HG03354 (cell line): Measurements from ENCODE around the gene HDGFL2.

ENCODE experiments used
- ATAC-seq: cut with Tn5 transposase; IDR thresholded peaks from one replicate; pipeline ENCODE4 v1.9.1; 2021; ENCODE audit warnings: mild to moderate bottlenecking; ENCODE audit not compliant: unreplicated experiment, poor library complexity, severe bottlenecking

The HDGFL2 gene

DNA sequence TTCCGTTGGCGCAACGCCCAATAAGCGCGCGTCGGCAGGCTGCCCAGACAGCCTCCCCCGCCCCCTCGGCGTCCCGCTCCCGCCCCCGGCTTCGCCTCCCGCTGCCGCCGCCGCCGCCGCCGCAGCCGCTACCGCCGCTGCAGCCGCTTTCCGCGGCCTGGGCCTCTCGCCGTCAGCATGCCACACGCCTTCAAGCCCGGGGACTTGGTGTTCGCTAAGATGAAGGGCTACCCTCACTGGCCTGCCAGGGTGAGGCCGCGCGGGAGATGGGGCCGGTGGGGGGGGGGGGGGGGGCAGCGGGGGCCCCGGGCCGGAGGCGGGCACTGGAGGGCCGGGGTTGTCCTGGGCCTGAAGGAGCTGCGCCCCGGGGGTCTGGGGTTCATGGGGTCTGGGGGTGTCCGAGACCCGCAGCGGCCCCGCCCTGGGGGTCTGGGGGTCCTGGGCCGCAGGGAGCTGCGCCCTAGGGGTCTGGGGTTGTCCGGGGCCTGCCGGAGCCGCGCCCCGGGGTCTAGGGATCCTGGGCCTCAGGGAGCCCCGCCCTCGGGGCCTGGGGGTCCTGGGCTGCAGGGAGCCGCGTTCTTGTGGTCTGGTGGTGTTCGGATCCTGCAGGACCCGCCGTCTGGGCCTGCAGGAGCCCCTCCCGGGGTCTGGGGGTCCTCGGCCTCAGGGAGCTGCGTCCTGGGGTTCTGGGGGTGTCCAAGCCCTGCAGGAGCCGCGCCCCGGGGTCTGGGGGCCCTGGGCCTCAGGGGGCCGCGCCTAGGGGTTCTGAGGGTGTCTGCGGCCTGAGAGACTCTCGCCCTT lies at the start of gene HDGFL2:
Gene HDGFL2, plus strand, starts transcription at position 124 of the 801 bp plus-strand sequence. Its CDS starts 54 bp downstream, at position 178.
- ATAC-seq, result no peak

DNA sequence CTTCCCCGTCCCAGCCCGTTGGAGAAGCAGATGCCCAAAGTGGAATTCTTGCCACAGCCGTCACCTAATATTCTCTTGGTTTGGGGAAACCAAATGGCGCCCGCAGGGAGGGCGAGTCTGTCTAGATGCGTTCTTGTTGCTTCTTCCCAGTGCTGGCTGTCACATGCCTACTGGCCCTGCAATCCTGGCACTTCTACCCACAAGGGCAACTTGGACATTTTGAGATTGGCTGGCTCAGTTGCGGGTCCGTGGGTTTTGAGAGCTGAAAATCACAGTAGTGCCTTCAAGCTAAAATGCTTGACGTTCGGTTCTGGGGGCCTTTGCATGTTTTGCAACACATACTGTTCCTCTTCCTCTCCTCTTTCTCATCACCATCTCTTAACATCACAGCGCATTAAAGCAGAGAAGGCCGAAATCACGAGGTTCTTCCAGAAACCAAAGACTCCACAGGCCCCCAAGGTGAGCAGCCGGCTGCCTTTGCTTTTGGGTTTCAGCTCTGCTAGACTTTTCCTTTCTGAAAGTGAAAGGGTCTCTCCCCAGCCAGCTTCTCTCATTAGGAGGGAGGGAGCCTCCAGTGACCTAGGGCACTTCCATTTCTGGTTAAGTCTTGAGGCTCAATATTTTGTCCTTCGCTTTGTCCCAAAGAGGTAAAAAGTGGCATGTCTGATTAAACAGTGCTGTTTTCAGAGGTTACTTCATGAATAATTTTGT lies 48.5 kb upstream of the HDGFL2 start:
- no peak for ATAC-seq

DNA sequence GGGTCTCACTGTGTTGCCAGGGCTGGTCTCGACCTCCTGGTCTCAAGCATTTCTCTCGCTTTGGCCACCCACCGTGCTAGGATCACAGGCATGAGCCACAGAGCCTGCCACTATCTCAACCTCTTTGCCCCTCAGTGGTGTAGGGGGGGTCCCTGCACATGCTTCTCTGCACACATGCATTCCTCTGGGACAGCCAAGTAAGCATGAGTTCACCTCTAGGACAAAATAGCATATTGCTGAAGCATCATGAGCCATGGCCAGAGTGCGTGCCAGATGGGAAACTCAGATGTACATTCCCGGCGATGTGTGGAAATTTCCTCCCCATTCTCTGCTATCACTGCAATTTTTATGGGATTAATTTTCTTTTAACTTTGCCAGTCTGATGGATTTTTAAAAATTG lies 46.6 kb upstream of the HDGFL2 start:
- ATAC-seq, result no peak

- no peak for ATAC-seq
These were observed 43.6 kb upstream of the HDGFL2 start for GRCh38 chr19:4428326-4428975.

GRCh38 chr19:4429256-4429655 lies 42.8 kb upstream of the HDGFL2 start:
- no peak for ATAC-seq

- ATAC-seq, result no peak
These were observed 42.3 kb upstream of the HDGFL2 start for GRCh38 chr19:4429771-4430171.

DNA sequence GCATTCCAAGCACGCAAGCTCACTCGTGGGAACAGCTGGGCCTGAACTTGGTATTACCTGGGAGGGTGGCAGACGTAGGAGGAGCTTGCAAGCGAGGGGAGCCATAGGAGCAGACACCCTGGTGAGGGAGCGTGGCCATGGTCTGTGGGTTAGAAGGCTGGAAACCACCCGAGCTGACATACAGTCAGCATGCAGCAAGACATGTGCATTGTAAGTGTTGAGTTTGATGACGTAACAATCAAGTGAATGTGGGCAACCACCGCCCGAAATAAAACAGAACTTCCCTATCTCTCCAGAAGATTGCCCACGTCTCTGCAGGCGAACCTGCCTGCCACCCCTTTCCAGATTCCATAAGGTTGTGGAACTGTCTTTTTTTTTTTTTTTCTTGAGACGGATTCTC lies 41.3 kb upstream of the HDGFL2 start:
- ATAC-seq, result no peak

- ATAC-seq, result no peak
These were observed 40.8 kb upstream of the HDGFL2 start for GRCh38 chr19:4431296-4431695.

- ATAC-seq, result no peak
These were observed 40.1 kb upstream of the HDGFL2 start for GRCh38 chr19:4431808-4432674.

DNA sequence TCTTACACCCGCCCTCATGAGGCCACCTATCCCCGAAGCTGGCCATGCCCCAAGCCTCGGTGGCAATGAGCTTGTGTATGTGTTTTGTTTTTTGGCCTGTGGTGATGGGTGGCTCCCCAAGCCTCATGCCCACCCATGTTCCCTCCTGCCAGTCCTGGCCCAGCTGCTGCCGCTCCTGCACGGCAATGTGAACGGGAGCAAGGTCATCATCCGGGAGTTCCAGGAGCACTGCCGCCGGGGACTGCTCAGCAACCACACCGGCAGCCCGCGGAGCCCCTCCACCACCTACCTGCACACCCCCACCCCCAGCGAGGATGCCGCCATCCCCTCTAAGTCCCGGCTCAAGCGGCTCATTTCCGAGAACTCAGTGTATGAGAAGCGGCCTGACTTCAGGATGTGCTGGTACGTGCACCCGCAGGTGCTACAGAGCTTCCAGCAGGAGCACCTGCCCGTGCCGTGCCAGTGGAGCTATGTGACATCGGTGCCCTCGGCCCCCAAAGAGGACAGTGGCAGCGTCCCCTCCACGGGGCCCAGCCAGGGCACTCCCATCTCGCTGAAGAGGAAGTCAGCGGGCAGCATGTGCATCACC lies 39.1 kb upstream of the HDGFL2 start:
- no peak for ATAC-seq

DNA sequence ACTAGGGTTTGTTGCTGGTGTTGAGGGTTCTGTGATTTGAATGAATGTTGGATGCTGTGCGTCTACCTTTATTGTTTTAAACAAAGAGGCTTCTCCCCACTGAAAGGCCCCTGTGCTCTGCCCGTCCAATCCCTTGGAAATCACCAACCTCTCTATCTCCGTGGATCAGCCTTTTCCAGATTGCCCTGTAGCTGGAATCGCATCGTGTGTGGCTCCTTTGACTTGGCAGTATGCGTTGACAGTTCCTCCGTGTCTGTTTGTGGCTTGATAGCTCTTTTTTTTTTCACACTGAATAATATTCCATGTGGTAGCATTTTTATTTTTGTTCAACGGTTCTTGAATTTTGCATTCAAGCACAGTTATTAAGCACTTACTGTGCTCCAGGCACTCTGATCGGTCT lies 37.7 kb upstream of the HDGFL2 start:
- ATAC-seq, result no peak

GRCh38 chr19:4436231-4436630 lies 35.9 kb upstream of the HDGFL2 start:
- ATAC-seq, result no peak

DNA sequence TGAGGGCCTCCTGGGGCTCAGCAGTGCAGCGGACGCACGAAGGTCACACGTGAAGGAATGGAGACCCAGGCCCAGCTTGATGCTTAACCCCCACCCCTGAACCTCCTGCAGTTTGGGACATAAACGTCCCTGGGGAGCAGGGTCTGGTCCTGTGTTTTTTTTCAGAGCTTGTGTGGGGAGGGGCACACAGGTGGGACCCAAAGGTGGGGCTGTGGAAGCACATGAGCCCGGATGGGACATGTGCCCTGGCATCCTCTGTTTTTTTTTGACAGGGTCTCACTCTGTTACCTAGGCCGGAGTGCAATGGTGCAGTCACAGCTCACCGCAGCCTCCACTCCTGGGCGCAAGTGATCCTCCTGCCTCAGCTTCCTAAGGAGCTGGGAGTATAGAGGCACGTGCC lies 35.0 kb upstream of the HDGFL2 start:
- no peak for ATAC-seq

DNA sequence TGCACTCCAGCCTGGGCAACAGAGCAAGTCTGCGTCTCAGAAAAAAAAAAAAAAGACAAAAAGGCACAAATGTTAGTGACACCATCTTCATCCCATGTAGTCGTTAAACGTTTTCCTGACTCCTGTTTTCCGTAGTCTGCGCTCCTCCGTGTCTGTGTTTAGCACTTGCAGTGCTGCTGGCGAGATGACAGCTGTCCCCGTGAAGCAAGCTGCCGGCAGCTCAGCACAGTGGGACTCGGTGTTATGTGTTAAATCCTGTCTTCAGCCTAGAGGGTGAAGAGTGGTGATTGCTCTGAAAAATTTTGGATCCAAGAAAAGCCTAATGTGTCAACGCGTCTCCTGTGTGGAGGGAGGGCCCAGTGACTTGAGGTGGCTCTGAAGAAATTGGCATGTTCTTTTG lies 32.9 kb upstream of the HDGFL2 start:
- ATAC-seq, result no peak

DNA sequence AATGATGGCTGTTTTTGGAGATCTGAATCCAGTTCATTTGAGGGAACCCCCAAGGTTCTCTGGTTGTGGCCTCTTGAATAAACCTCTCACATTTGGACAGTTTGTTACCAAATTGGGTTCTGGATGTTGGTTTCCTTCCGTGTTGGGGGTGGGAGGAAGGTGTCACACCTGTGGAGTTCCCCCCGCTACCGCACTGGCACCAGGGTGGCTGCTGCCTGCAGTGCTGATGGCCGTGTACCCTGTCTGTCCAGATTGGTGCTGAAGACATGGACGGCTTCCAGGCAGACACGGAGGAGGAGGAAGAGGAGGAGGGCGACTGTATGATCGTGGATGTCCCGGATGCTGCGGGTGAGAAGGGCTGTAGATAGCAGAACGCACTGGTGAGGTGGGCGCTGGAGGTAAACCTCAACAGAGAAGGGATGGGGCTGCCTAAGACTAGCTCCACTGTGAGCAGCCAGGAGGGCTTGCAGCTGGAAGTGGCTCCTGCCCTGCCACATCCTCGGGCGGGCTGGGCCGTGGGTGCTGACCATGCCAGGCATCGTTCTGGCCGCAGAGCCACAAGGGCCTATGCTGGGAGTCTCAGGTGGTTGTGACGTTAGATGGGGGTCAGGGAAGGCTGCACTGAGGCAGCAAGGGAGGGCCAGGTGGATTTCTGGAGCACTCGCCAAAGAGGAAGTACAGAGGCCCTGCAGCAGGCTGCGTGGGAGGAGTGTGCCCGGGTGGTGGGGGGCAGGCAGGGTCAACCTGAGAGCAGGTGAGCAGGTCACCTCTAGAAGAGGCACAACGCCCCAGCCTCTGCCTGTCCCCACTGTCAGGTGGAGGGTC lies 29.9 kb upstream of the HDGFL2 start:
- ATAC-seq, result no peak

DNA sequence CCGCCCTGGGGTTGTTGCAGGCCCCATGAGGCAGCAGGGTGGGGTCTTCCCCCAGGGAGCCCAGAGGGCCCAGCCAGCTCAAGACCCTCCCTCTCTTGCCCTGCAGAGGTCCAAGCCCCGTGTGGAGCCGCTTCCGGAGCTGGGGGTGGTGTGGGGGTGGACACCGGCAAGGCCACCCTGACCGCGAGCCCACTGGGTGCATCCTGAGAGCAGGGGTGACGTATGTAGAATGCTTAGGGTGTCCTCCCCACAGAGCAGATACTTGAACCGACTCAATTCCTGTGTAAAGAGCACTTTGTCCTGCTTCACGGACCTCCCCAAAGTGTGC lies 29.3 kb upstream of the HDGFL2 start:
- no peak for ATAC-seq

DNA sequence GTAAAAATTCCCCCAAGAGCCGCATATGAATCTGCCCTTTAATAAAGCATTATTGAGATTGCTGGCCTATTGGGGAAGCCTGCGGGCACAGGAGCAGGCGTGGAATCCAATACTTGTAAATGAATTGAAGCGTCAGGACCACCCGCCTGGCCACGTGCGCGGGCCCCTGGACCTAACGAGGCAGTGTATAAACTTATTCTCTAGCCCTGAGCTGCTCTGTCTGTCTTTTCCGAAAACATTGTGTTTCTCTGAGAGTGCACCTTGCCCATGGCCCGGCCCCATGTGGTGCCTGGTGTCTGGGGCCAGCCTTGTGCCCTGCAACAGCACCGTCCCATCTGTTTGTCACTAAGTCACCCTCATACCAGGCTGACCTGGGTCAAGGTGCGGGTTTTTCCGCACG lies 28.9 kb upstream of the HDGFL2 start:
- ATAC-seq, result no peak

- ATAC-seq, result no peak
These were observed 27.9 kb upstream of the HDGFL2 start for GRCh38 chr19:4443966-4444764.
